GM12878 (cell line): ENCODE results near the gene GPR61. TPM values are rescaled to one million over a fixed set of nuclear protein-coding genes. Genes with fewer than 3 reads are reported as not detected.

ENCODE experiments used
- ATAC-seq: fragments of 200-7000 bp; cut with Tn5 transposase; 3 replicates; pipeline ENCODE4 v1.9.1; 2020; ENCODE audit warnings: mild to moderate bottlenecking, moderate library complexity
- BruUV-seq: library from RNA; stranded (reverse); fragments of 400-500 nt; replicated peaks from 2 replicates; lab custom pipeline; 2021; lab: Mats Ljungman, UMichigan
- CTCF ChIA-PET: fragments of 300-600 bp; sonication (Branson Sonifier 250); formaldehyde crosslinking; extraction: SDS; loops from one replicate; lab custom pipeline; 2021; ENCODE audit warnings: inconsistent platforms; lab: Yijun Ruan, JAX
- POLR2A ChIA-PET: fragments of 350-600 bp; formaldehyde crosslinking; extraction: SDS; loops from one replicate; lab custom pipeline; 2021; ENCODE audit warnings: inconsistent platforms; lab: Charles Lee
- RAD21 ChIA-PET: fragments of 300-600 bp; sonication (Branson Sonifier 250); formaldehyde crosslinking; loops from one replicate; lab custom pipeline; 2023; ENCODE audit warnings: antibody characterized with exemption; ENCODE audit not compliant: unreplicated experiment; lab: Charles Lee
- SMC1A ChIA-PET: fragments of 300-600 bp; sonication (Branson Sonifier 250); formaldehyde crosslinking; loops from one replicate; lab custom pipeline; 2023; ENCODE audit not compliant: unreplicated experiment, uncharacterized antibody; lab: Charles Lee
- DNase-seq: peaks from one replicate; pipeline ENCODE4 v3.0.0-alpha.2; 2011; ENCODE audit warnings: low read depth, low spot score
- FAIRE-seq: peaks from 3 replicates; lab custom pipeline; 2011; peaks lifted over from hg19 to GRCh38; lab: Jason Lieb, UNC
- H2AFZ ChIP-seq: 2 replicates; pipeline ENCODE4 v1.6.0; 2011; ENCODE audit warnings: low read depth, low read length, control low read depth; ENCODE audit not compliant: control insufficient read depth
- H3K27ac ChIP-seq: 2 replicates; pipeline ENCODE4 v1.5.1; 2011; ENCODE audit warnings: control low read depth; ENCODE audit not compliant: control insufficient read depth, insufficient read depth
- H3K27me3 ChIP-seq, 2 experiments: replicated peaks in 1 of 2; 2 replicates each; pipeline versions ENCODE4 v1.6.0 to v1.6.1; 2011; ENCODE audit warnings: low read length in 1 of 2; ENCODE audit not compliant: control insufficient read depth in 2 of 2, insufficient read depth in 2 of 2
- H3K36me3 ChIP-seq, 2 experiments: 2 replicates each; pipeline ENCODE4 v1.5.1; 2011; ENCODE audit warnings: low read length in 1 of 2; ENCODE audit not compliant: control insufficient read depth in 2 of 2, insufficient read depth in 2 of 2
- H3K4me1 ChIP-seq: 2 replicates; pipeline ENCODE4 v1.6.1; 2011; ENCODE audit warnings: mild to moderate bottlenecking, low read length, moderate library complexity, mixed read lengths; ENCODE audit not compliant: control insufficient read depth, insufficient read depth
- H3K4me2 ChIP-seq: 2 replicates; pipeline ENCODE4 v1.6.0; 2011; ENCODE audit warnings: control low read depth; ENCODE audit not compliant: control insufficient read depth, insufficient read depth
- H3K4me3 ChIP-seq: fragments of 200-600 bp; sonication (generic); 2 replicates; pipeline ENCODE4 v1.5.1; 2016
- H3K79me2 ChIP-seq: 2 replicates; pipeline ENCODE4 v1.6.0; 2011; ENCODE audit warnings: low read length; ENCODE audit not compliant: control insufficient read depth, insufficient read depth
- H3K9ac ChIP-seq: 2 replicates; pipeline ENCODE4 v1.8.0; 2011; ENCODE audit warnings: low read length, control low read depth, mixed read lengths; ENCODE audit not compliant: control insufficient read depth, insufficient read depth
- H3K9me3 ChIP-seq: replicated peaks from 3 replicates; pipeline ENCODE4 v1.5.1; 2011; ENCODE audit warnings: mild to moderate bottlenecking, low read length; ENCODE audit not compliant: control insufficient read depth, insufficient read depth
- H4K20me1 ChIP-seq: 2 replicates; pipeline ENCODE4 v1.6.0; 2011; ENCODE audit not compliant: control insufficient read depth, insufficient read depth
- CBX3 ChIP-seq: fragments of 200-600 bp; sonication (generic); IDR thresholded peaks from 2 replicates; pipeline ENCODE4 v1.6.1; 2016; ENCODE audit warnings: low read depth, borderline replicate concordance
- CHD4 ChIP-seq: fragments of 200-600 bp; sonication (generic); IDR thresholded peaks from 2 replicates; pipeline ENCODE4 v1.6.1; 2016; ENCODE audit warnings: mild to moderate bottlenecking
- EED ChIP-seq: sonication (generic); IDR thresholded peaks from 2 replicates; pipeline ENCODE4 v1.6.1; 2016; ENCODE audit warnings: antibody characterized with exemption, low read depth
- NFYA ChIP-seq: IDR thresholded peaks from 2 replicates; pipeline ENCODE4 v1.6.1; 2011; ENCODE audit warnings: low read depth, mild to moderate bottlenecking, low read length, improper control_type of control experiment, borderline replicate concordance
- POLR2A ChIP-seq: IDR thresholded peaks from 2 replicates; pipeline ENCODE4 v1.6.1; 2011; ENCODE audit warnings: low read depth, mild to moderate bottlenecking, low read length
- POLR2AphosphoS5 ChIP-seq: IDR thresholded peaks from 2 replicates; pipeline ENCODE4 v1.6.1; 2011; ENCODE audit warnings: mild to moderate bottlenecking, low read length, inconsistent platforms
- RFX5 ChIP-seq: IDR thresholded peaks from 2 replicates; pipeline ENCODE4 v1.6.1; 2011; ENCODE audit warnings: low read depth, low read length, improper control_type of control experiment
- YY1 ChIP-seq: IDR thresholded peaks from 2 replicates; pipeline ENCODE4 v1.6.1; 2011; ENCODE audit warnings: low read depth, mild to moderate bottlenecking, low read length
- ZNF622 ChIP-seq: fragments of 450-650 bp; IDR thresholded peaks from 2 replicates; pipeline ENCODE4 v1.6.1; 2017; ENCODE audit warnings: mild to moderate bottlenecking, inconsistent platforms
- WGBS: methylation state at CpG from one replicate; pipeline ENCODE4 v1.1.6; 2016; ENCODE audit warnings: low lambda C conversion rate; ENCODE audit not compliant: insufficient replicate concordance, insufficient coverage; ENCODE audit errors: missing lambda C conversion rate; 5-methylcytosine and 5-hydroxymethylcytosine counted together
- in situ Hi-C: fragments of 300-500 bp; cut with MboI; formaldehyde crosslinking; loops from 9 replicates; pipeline ENCODE4 v1.14.3; 2018; ENCODE audit warnings: mixed read lengths
- intact Hi-C: fragments of 100-400 bp; cut with micrococcal nuclease; formaldehyde crosslinking; loops from one replicate; pipeline ENCODE4 v1.14.2; 2022; ENCODE audit not compliant: unreplicated experiment
- polyA plus RNA-seq, 11 experiments: library from polyadenylated mRNA; depleted of rRNA in 4 of 11; unstranded in 6 of 11; stranded (reverse) in 5 of 11; fragments of >200 nt; fragmentation: Nextera tagmentation in 4 of 11; fragmentation: Illumina TruSeq in 1 of 11; extraction: Ambion mirVana in 4 of 11; extraction: Trizol in 1 of 11; gene quantifications; 1 replicate in 1 of 11; 2 replicates in 10 of 11; pipeline versions ENCODE4 v1.2.1 to v1.2.3, GENCODE V29; 2011 to 2016; ENCODE audit warnings: inconsistent platforms in 2 of 11, missing spikeins in 2 of 11, low read depth in 1 of 11
- total RNA-seq, 4 experiments: library from RNA; depleted of rRNA in 3 of 4; stranded (reverse); fragments of >200 nt in 3 of 4; fragmentation: Illumina TruSeq in 1 of 4; extraction: Trizol in 1 of 4; gene quantifications; 2 replicates each; pipeline versions ENCODE4 v1.2.1 to v1.2.3, GENCODE V29; 2013 to 2021
- TF ChIP-seq, protein P1 (sequence below): fragments of 150-350 bp; IDR thresholded peaks from 2 replicates; pipeline ENCODE4 v1.6.1; 2014; ENCODE audit warnings: mild to moderate bottlenecking, low read depth, low read length

GPR61 gene
- total and polyA plus RNA-seq, 10 of the 15 experiments (the other 5 are each of a cell fraction or from before 2014, with no cell fraction given) = 0.19 to 1.1 (median 0.35) TPM; not detected in 2

DNA sequence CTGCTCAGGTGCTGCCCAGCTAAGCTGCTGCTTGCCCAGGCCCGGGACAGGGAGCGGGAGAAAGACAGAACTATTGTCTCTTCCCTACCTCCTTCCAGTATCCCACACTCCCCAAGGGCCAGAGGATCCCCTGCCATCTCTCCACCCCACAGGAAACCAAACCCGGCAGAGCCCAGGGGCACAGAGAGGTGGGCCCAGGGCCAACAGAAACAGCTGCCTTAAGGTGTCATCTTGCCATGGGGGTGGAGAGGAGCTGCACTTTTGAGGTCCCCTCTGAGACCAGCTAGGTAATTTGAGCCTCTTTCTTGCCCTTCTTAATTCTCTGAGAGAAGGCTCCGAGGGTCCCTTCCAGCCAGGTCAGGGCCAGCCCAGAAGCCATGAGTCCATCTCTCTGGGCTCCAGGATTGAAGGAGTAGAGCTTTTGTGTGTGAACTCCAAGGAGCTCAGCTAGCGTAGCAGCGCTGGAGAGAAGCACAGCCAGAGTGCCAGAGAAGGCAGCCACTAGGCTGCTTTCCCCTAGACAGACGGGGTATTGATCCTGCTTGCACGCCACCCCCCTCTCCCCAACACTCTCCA, 9.7 kb upstream of the GPR61 start:
- H3K9ac ChIP-seq = no peak overlapping the region
- SMC1A ChIA-PET = interaction anchor here (0.8 to 12.8 kb wide), 12 partner anchors 9 to 331 kb away, joined by 3 to 431 read pairs (median 4); partner anchors contain the start of genes AMIGO1, ATXN7L2, CYB561D1 and GNAI3

More for the DNA sequence above, 9.7 kb upstream of the GPR61 start:
- Histone ChIP-seq H3K4me3 (no peak overlapping the region), H3K79me2 (no peaks in the 10 kb centered on the region), H2AFZ (no peak overlapping the region), H3K27ac (no peak overlapping the region), H3K27me3 (no peaks in the 10 kb centered on the region), H4K20me1 (no peaks in the 10 kb centered on the region), H3K36me3 (no peaks in the 10 kb centered on the region), H3K4me2 (no peak overlapping the region), H3K4me1 (peaks cover 24% of the 10 kb centered on the region)
- FAIRE-seq = no peak
- no TSS peak for BruUV-seq
- intact Hi-C loops (loop anchor here (5.0 kb wide), 1 partner anchor 103 kb away; the partner anchor contains the start of gene PSMA5), in situ Hi-C loops (loop anchor here (5.0 kb wide), 3 partner anchors 38 to 268 kb away; partner anchors contain the start of gene CYB561D1)
- no peak for DNase-seq
- RAD21 ChIA-PET = interaction anchor here (0.8 to 10.3 kb wide), 14 partner anchors 8 to 329 kb away, joined by 3 to 422 read pairs (median 6); partner anchors contain the start of genes AMIGO1, ATXN7L2, CYB561D1 and GNAI3
- WGBS = 71% methylated on average over 8 of the region's 8 CpGs
- POLR2A ChIA-PET = interaction anchor here (0.6 to 4.4 kb wide), 7 partner anchors 14 to 579 kb away, joined by 3 to 26 read pairs (median 4); partner anchors contain the start of gene ATXN7L2
- CTCF ChIA-PET = interaction anchor here (0.7 to 21.3 kb wide), 14 partner anchors 9 to 331 kb away, joined by 3 to 1280 read pairs (median 6); partner anchors contain the start of genes AMIGO1, ATXN7L2, CYB561D1 and PSMA5
- no peak for ATAC-seq
- TF ChIP-seq, protein P1, sequence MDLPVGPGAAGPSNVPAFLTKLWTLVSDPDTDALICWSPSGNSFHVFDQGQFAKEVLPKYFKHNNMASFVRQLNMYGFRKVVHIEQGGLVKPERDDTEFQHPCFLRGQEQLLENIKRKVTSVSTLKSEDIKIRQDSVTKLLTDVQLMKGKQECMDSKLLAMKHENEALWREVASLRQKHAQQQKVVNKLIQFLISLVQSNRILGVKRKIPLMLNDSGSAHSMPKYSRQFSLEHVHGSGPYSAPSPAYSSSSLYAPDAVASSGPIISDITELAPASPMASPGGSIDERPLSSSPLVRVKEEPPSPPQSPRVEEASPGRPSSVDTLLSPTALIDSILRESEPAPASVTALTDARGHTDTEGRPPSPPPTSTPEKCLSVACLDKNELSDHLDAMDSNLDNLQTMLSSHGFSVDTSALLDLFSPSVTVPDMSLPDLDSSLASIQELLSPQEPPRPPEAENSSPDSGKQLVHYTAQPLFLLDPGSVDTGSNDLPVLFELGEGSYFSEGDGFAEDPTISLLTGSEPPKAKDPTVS = no peak
- TF ChIP-seq YY1 = no peak
- no peak for TF ChIP-seq RFX5
- TF ChIP-seq CBX3 = no peak
- no peak for TF ChIP-seq NFYA
- TF ChIP-seq POLR2AphosphoS5 = no peak
- no peak for TF ChIP-seq EED
- TF ChIP-seq ZNF622 = no peak
- no peak for TF ChIP-seq POLR2A
- TF ChIP-seq CHD4 = no peak
- TF ChIP-seq, all 136 proteins: peak for 0
- no peaks in the 10 kb centered on the region for H3K9me3 ChIP-seq
